Astrocyte of the spinal cord (primary cell): ENCODE results near the gene C1orf185.
"Not testable (repeated sequence)": the region's sequence is repeated elsewhere in the genome, so short reads cannot be mapped to it uniquely, and the experiment has no call there.

ENCODE experiments used
- DNase-seq: peaks from one replicate; pipeline ENCODE4 v3.0.0; 2011; ENCODE audit warnings: low read depth, low spot score
- H3K4me3 ChIP-seq: 2 replicates; pipeline ENCODE4 v1.5.1; 2011; ENCODE audit warnings: low read depth, mild to moderate bottlenecking, low read length, moderate library complexity
- in situ Hi-C: cut with HindIII; loops from 2 replicates; pipeline ENCODE4 v1.10.0; 2017; ENCODE audit warnings: low sequenced_read_pairs
- TF ChIP-seq, protein P1 (sequence below): IDR thresholded peaks from 2 replicates; pipeline ENCODE4 v1.5.1; 2012; ENCODE audit warnings: low read depth, mild to moderate bottlenecking, low read length, inconsistent platforms

C1orf185 gene

DNA sequence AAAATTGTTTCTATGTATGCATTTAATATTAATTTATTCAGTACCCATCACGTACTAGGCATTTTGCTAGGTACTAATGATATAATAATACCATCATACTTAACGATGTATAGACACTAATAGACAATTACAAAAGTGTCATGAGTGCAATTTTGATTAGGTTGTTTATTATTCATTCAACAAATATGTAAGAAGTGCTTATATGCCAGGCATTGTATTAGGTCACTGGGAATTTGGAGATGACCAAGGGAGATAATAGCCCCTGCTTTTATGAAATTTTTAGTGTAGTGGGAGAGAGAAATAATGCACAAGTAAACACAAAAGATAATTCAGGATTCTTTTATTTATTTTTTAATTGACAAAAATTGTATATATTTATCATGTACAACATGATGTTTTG is 18.6 kb downstream of the C1orf185 start:
- DNase-seq, result no peak
- in situ Hi-C loops, result no loop called here
- TF ChIP-seq, protein P1, sequence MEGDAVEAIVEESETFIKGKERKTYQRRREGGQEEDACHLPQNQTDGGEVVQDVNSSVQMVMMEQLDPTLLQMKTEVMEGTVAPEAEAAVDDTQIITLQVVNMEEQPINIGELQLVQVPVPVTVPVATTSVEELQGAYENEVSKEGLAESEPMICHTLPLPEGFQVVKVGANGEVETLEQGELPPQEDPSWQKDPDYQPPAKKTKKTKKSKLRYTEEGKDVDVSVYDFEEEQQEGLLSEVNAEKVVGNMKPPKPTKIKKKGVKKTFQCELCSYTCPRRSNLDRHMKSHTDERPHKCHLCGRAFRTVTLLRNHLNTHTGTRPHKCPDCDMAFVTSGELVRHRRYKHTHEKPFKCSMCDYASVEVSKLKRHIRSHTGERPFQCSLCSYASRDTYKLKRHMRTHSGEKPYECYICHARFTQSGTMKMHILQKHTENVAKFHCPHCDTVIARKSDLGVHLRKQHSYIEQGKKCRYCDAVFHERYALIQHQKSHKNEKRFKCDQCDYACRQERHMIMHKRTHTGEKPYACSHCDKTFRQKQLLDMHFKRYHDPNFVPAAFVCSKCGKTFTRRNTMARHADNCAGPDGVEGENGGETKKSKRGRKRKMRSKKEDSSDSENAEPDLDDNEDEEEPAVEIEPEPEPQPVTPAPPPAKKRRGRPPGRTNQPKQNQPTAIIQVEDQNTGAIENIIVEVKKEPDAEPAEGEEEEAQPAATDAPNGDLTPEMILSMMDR, result no peak
- H3K4me3 ChIP-seq, result no peak overlapping the region

DNA sequence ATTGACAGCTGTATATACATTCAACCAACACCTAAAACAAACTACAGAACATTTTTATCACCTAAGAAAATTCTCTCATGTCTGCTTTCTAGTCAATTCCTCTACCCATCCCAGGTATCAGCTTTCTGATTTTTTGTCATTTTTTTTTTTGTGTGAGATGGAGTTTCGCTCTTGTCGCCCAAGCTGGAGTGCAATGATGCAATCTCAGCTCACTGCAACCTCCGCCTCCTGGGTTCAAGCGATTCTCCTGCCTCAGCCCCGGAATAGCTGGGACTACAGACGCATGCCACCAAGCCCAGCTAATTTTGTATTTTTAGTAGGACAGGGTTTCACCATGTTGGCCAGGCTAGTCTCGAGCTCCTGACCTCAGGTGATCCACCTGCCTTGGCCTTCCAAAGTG is 25.1 kb downstream of the C1orf185 start:
- in situ Hi-C loops, DNase-seq, H3K4me3 ChIP-seq: not testable (repeated sequence)

DNA sequence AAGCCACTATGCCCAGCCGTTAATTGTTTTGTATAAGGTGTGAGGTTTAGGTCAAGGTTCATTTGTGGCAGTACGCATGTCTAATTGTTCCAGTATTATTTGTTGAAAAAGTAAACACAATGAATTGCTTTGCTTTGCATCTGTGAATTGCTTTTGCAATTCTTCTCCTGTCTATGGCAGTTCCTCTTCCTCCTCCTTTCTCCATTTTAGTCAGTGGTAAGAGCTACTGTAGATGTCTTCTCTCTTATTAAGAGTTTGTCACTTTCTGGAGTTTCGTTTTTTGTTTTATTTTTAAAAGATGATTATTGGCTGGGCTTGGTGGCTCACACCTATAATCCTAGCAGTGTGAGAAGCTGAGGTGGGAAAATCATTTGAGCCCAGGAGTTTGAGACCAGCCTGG is 29.2 kb downstream of the C1orf185 start:
- no peak for DNase-seq
- TF ChIP-seq, protein P1, result no peak
- no peak overlapping the region for H3K4me3 ChIP-seq
- in situ Hi-C loops, result no loop called here

DNA sequence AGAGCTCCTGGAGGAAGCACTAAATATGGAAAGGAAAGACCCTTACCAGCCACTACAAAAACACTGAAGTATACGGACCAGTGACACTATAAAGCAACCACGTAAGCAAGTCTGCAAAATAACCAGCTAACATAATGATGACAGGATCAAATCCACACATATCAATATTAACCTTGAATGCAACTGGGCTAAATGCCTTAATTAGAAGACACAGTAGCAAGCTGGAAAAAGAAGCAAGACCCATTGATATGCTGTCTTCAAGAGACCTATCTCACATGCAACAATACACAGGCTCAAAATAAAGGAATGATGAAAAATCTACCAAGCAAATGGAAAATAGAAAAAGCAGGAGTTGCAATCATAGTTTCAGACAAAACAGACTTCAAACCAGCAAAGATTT is 31.0 kb downstream of the C1orf185 start:
- TF ChIP-seq, protein P1, result no peak
- no peak for DNase-seq
- in situ Hi-C loops, result no loop called here
- H3K4me3 ChIP-seq, result no peak overlapping the region

DNA sequence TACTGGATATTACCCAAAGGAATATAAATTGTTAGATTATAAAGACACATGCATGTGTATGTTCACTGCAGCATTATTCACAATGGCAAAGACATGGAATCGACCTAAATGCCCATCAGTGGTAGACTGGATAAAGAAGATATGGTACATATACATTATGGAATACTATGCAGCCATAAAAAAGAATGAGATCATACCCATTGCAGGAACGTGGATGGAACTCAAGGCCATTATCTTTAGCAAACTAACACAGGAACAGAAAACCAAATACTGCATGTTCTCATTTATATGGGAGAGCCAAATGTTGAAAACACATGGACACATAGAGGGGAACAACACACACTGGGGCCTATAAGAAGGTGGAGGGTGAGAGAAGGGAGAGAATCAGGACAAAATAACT is 35.7 kb downstream of the C1orf185 start:
- DNase-seq, H3K4me3 ChIP-seq, in situ Hi-C loops: not testable (repeated sequence)

DNA sequence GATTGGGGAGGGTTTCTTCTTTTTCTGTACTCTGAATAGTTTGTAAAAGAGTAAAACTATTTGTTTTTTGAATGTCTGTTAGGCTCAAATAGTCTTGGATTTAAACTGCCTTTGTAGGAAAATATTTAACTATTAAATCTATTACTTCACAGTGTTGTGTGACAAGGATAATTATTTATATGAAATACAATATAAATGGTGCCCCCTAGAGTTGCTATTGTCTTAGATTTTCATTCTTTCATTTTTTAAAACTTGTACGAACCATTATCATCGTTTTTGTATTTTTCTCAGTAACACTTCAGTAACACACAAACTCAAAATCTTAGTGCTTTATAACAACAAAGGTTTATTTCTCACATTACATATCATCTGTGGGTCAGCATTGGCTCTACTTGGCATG is 37.4 kb downstream of the C1orf185 start:
- in situ Hi-C loops, result no loop called here
- no peak for DNase-seq
- TF ChIP-seq, protein P1, result no peak
- no peak overlapping the region for H3K4me3 ChIP-seq

DNA sequence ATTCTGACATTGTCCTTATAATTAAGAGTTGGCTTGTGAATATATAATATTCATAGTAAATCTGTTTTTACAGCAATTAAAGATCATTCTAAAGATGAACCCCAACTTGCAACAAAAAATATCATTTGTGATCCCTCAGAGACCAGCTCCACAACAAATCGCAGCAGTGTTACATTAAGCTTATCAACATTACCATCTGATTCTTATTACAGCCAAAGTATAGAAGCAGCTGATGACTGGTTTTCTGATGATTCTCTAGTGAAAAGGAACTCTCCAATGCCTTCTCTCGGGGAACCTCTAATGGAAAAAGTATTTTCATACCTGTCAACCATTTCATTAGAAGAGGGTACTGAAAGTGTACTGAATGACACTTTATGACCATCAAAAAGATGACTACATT is 45.4 kb downstream of the C1orf185 start:
- H3K4me3 ChIP-seq, result no peak overlapping the region
- DNase-seq, result no peak
- TF ChIP-seq, protein P1, result no peak
- in situ Hi-C loops, result no loop called here

DNA sequence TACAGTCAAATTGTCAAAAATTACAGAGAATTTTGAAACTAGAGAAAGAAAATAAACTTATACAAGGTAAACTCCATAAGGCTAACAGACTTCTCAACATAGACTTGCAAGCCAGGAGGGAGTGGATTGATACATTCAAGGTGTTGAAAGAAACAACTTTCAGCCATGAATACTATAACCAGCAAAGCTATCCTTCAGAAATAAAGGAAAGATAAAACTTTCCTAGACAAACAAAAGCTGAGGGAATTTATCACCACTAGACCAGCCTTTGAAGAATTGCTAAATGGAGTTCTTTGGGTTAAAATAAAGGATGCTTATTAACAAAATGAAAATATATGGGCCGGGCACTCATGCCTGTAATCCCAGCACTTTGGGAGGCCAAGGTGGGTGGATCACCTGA is 52.7 kb downstream of the C1orf185 start:
- no peak for DNase-seq
- in situ Hi-C loops, result no loop called here
- no peak overlapping the region for H3K4me3 ChIP-seq
- TF ChIP-seq, protein P1, result no peak
